ENCODE measurements around the gene UNKL. TPM values are rescaled to one million over a fixed set of nuclear protein-coding genes. Genes with fewer than 3 reads are reported as not detected.

The UNKL gene
- total and polyA plus RNA-seq, 5 donors = 6.3 to 16.4 (median 13.1) TPM

- no peak for ATAC-seq
Measured at GRCh38 chr16:1454561-1454960, 40.1 kb upstream of the UNKL start.

GRCh38 chr16:1453316-1453715, 38.8 kb upstream of the UNKL start:
- no peak overlapping the region for H3K27ac ChIP-seq (ENCODE audit: low read length)
- no peaks in the 10 kb centered on the region for H3K4me1 ChIP-seq (ENCODE audit: control insufficient read depth, insufficient read depth, low read length)
- no peaks in the 10 kb centered on the region for H3K9me3 ChIP-seq (ENCODE audit: control insufficient read depth, low read length)
- no peaks in the 10 kb centered on the region for H3K27me3 ChIP-seq (ENCODE audit: control insufficient read depth, insufficient read depth)
- DNase-seq = peak in 1 of 3 donors; percentile 40
- intact Hi-C loops (cut with DNase I) = no loop called here
- H3K4me3 ChIP-seq (ENCODE audit: low read length) = no peak overlapping the region
- ATAC-seq = no peak
- 94% methylated on average over 19 of the region's 19 CpGs for WGBS

More at GRCh38 chr16:1454561-1454960, 40.1 kb upstream of the UNKL start:
- no peak overlapping the region for H3K4me3 ChIP-seq (ENCODE audit: low read length)
- no peaks in the 10 kb centered on the region for H3K4me1 ChIP-seq (ENCODE audit: control insufficient read depth, insufficient read depth, low read length)
- no peaks in the 10 kb centered on the region for H3K27me3 ChIP-seq (ENCODE audit: control insufficient read depth, insufficient read depth)
- WGBS = 93% methylated on average over 17 of the region's 17 CpGs
- DNase-seq = peak in 1 of 3 donors; percentile 51
- no peaks in the 10 kb centered on the region for H3K9me3 ChIP-seq (ENCODE audit: control insufficient read depth, low read length)
- intact Hi-C loops (cut with DNase I) = no loop called here
- H3K27ac ChIP-seq (ENCODE audit: low read length) = no peak overlapping the region

GRCh38 chr16:1452530-1452929, 38.0 kb upstream of the UNKL start:
- DNase-seq = no peak
- Histone ChIP-seq H3K9me3 (ENCODE audit: control insufficient read depth, low read length) (no peaks in the 10 kb centered on the region), H3K27me3 (ENCODE audit: control insufficient read depth, insufficient read depth) (no peaks in the 10 kb centered on the region), H3K4me1 (ENCODE audit: control insufficient read depth, insufficient read depth, low read length) (no peaks in the 10 kb centered on the region), H3K27ac (ENCODE audit: low read length) (no peak overlapping the region), H3K4me3 (ENCODE audit: low read length) (no peak overlapping the region)
- intact Hi-C loops (cut with DNase I) = no loop called here
- 95% methylated on average over 20 of the region's 20 CpGs for WGBS
- ATAC-seq = no peak

DNA sequence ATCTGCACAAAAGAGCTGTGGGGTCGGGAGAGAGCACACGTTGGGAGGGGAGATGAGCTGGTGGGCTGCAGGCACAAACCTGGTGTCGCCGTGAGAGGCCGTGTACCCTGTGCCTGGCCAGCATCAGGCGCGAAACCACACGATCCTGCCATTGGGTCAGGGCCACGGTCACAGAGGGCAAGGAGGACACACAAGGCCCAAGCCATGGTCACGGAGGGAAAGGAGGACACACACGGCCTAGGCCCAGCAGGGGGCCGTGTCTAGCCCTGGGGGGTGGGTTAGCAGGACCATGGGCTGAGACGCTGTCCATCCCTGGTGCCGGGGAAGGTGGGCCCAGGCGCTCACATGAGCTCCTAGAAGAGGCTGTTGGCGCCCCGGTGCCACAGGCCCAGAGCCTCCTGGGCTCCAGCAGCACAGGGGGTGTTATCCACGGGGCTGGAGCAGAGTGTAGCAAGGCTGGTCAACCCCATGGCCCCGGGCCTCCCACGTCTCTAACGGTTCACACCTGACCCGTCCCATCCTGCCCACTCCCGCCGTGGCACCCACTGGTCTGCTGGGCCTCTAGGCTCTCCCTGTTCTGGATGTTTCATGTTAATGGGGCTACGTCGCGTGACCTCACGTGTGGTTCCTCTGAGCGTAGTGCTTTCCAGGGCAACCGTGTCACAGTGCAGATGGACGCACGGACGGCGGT, 37.3 kb upstream of the UNKL start:
- DNase-seq (no peak), ATAC-seq (no peak)
- no peaks in the 10 kb centered on the region for H3K4me1 ChIP-seq (ENCODE audit: control insufficient read depth, insufficient read depth, low read length)
- no peak overlapping the region for H3K4me3 ChIP-seq (ENCODE audit: low read length)
- 93% methylated on average over 34 of the region's 34 CpGs for WGBS
- intact Hi-C loops (cut with DNase I) = no loop called here
- no peaks in the 10 kb centered on the region for H3K27me3 ChIP-seq (ENCODE audit: control insufficient read depth, insufficient read depth)
- no peak overlapping the region for H3K27ac ChIP-seq (ENCODE audit: low read length)
- no peaks in the 10 kb centered on the region for H3K9me3 ChIP-seq (ENCODE audit: control insufficient read depth, low read length)

DNA sequence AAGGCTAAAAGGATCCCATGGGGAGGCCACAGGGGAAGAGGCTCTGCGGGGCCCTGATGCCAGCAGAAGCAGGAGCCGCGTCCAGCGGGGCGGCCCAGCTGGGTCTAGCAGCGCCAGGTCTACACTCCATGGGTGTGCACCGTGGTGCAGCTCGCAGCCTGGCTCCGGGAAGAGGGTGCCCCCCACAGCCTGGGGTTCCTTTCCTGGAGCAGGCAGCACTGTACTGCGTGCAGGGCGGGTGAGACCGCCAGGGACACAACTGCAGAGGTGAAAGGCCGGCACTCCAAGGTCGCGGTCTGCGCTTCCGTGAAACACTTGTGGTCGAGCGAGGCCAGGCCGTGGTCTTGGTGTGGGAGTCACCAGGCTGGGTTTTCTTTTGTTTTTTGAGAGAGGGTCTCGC, 36.3 kb upstream of the UNKL start:
- intact Hi-C loops (cut with DNase I) = no loop called here
- Histone ChIP-seq H3K4me3 (ENCODE audit: low read length) (no peak overlapping the region), H3K4me1 (ENCODE audit: control insufficient read depth, insufficient read depth, low read length) (no peaks in the 10 kb centered on the region), H3K27ac (ENCODE audit: low read length) (no peak overlapping the region), H3K9me3 (ENCODE audit: control insufficient read depth, low read length) (no peaks in the 10 kb centered on the region), H3K27me3 (ENCODE audit: control insufficient read depth, insufficient read depth) (no peaks in the 10 kb centered on the region)
- WGBS = 95% methylated on average over 21 of the region's 21 CpGs
- ATAC-seq (no peak), DNase-seq (no peak)

DNA sequence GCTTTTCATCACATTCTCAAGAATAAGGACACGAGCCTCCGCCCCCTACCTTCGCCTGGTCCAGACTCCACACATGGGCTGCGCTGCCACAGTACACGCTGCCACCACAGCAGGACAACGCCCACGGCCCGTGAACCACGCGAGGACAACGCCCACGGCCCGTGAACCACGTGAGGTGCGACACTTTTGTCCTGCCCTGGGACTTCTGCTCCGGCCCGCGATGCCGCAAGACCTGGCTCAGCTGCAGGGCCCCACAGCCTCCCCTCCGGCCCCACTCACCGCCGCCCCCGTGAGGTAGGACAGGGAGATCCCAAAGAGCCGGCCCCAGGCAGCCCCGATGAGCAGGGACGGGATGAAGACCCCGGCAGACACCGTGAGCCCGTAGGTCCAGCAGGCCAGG, 35.7 kb upstream of the UNKL start:
- ATAC-seq = no peak
- Histone ChIP-seq H3K4me3 (ENCODE audit: low read length) (no peak overlapping the region), H3K9me3 (ENCODE audit: control insufficient read depth, low read length) (no peaks in the 10 kb centered on the region), H3K4me1 (ENCODE audit: control insufficient read depth, insufficient read depth, low read length) (no peaks in the 10 kb centered on the region), H3K27me3 (ENCODE audit: control insufficient read depth, insufficient read depth) (no peaks in the 10 kb centered on the region), H3K27ac (ENCODE audit: low read length) (no peak overlapping the region)
- 92% methylated on average over 29 of the region's 29 CpGs for WGBS
- DNase-seq = no peak
- intact Hi-C loops (cut with DNase I) = no loop called here

DNA sequence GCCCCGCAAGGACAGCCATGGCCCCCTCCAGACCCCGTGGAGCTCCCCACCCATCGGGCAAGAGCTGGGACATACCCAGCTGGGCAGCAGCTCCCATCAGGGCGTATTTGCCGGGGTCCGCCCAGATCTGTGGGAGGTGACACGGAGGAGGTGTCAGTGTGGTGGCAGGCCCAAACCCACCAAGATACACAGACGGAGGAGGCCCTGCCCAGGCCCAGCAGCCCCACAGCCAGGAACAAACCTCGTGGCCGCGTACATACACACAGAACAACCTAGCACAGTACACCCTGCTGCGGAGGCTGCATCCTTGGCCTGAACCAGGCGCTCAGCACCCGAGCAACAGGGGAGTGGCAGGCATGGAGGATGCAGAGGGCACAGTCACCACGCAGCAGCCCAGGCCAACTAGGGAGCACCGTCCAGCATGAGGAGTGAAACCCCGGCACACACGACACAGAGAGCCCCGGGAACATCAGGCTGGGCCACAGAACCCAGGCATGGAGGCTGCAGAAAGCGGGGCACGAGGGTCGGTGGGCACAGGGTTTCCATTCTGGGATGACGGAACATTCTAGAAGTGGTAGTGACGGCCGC, 34.8 kb upstream of the UNKL start:
- Histone ChIP-seq H3K4me1 (ENCODE audit: control insufficient read depth, insufficient read depth, low read length) (no peaks in the 10 kb centered on the region), H3K27me3 (ENCODE audit: control insufficient read depth, insufficient read depth) (no peaks in the 10 kb centered on the region), H3K9me3 (ENCODE audit: control insufficient read depth, low read length) (no peaks in the 10 kb centered on the region), H3K4me3 (ENCODE audit: low read length) (no peak overlapping the region), H3K27ac (ENCODE audit: low read length) (no peak overlapping the region)
- intact Hi-C loops (cut with DNase I) = no loop called here
- ATAC-seq (no peak), DNase-seq (no peak)
- WGBS = 94% methylated on average over 25 of the region's 25 CpGs

GRCh38 chr16:1448536-1449116, 34.1 kb upstream of the UNKL start:
- DNase-seq = no peak

DNA sequence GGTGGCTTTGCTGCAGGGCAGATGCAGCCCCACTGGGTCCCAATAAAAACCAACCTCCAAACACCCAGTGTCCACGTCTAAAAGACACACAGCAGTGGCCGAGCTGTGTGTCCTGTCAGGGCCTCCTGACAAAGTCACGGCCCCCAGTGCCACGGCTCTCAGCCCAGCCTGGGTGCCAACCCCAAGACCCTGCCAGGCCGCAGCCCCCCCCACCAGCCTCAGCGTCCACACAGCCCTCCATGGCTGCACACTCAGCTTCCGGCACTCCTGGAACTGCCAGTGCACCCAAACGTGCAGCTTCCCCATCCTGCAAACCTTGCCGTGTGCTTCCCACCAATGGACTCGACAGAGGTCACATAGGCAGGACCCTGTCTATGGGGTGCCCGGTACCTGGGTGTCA, 33.5 kb upstream of the UNKL start:
- intact Hi-C loops (cut with DNase I) = no loop called here
- no peaks in the 10 kb centered on the region for H3K9me3 ChIP-seq (ENCODE audit: control insufficient read depth, low read length)
- H3K27ac ChIP-seq (ENCODE audit: low read length) = no peak overlapping the region
- 93% methylated on average over 11 of the region's 11 CpGs for WGBS
- no peaks in the 10 kb centered on the region for H3K27me3 ChIP-seq (ENCODE audit: control insufficient read depth, insufficient read depth)
- no peak overlapping the region for H3K4me3 ChIP-seq (ENCODE audit: low read length)
- DNase-seq = no peak
- no peak for ATAC-seq
- H3K4me1 ChIP-seq (ENCODE audit: control insufficient read depth, insufficient read depth, low read length) = no peaks in the 10 kb centered on the region

More at GRCh38 chr16:1448536-1449116, 34.1 kb upstream of the UNKL start:
- no peaks in the 10 kb centered on the region for H3K4me1 ChIP-seq (ENCODE audit: control insufficient read depth, insufficient read depth, low read length)
- H3K4me3 ChIP-seq (ENCODE audit: low read length) = no peak overlapping the region
- ATAC-seq = no peak
- intact Hi-C loops (cut with DNase I) = no loop called here
- no peaks in the 10 kb centered on the region for H3K27me3 ChIP-seq (ENCODE audit: control insufficient read depth, insufficient read depth)
- 94% methylated on average over 30 of the region's 30 CpGs for WGBS
- no peaks in the 10 kb centered on the region for H3K9me3 ChIP-seq (ENCODE audit: control insufficient read depth, low read length)
- H3K27ac ChIP-seq (ENCODE audit: low read length) = no peak overlapping the region

GRCh38 chr16:1446296-1447080, 32.0 kb upstream of the UNKL start:
- H3K27me3 ChIP-seq (ENCODE audit: control insufficient read depth, insufficient read depth) = no peaks in the 10 kb centered on the region
- ATAC-seq = no peak
- H3K4me3 ChIP-seq (ENCODE audit: low read length) = no peak overlapping the region
- no peaks in the 10 kb centered on the region for H3K4me1 ChIP-seq (ENCODE audit: control insufficient read depth, insufficient read depth, low read length)
- intact Hi-C loops (cut with DNase I) = no loop called here
- H3K9me3 ChIP-seq (ENCODE audit: control insufficient read depth, low read length) = no peaks in the 10 kb centered on the region
- WGBS = 91% methylated on average over 41 of the region's 41 CpGs
- no peak for DNase-seq
- no peak overlapping the region for H3K27ac ChIP-seq (ENCODE audit: low read length)
